HL-60 (cell line): ENCODE data around the gene ZNF248.

Experiments
- DNase-seq, 2 experiments: peaks; one replicate each; pipeline ENCODE4 v3.0.0-alpha.2; 2010 to 2020; ENCODE audit warnings: low read depth in 1 of 2, low spot score in 1 of 2
- H3K27ac ChIP-seq: fragments of 250-450 bp; sonication (Bioruptor Pico); replicated peaks from 2 replicates; pipeline ENCODE4 v1.5.1; 2020; ENCODE audit warnings: mild to moderate bottlenecking, moderate library complexity
- H3K27me3 ChIP-seq: fragments of 250-450 bp; sonication (Bioruptor Pico); 2 replicates; pipeline ENCODE4 v1.5.1; 2021; ENCODE audit warnings: mild to moderate bottlenecking, moderate library complexity; ENCODE audit not compliant: insufficient read depth, poor library complexity, severe bottlenecking
- H3K4me3 ChIP-seq: replicated peaks from 2 replicates; pipeline ENCODE4 v1.5.1; 2011; ENCODE audit warnings: mild to moderate bottlenecking, control low read depth, low read length; ENCODE audit not compliant: insufficient read depth
- CTCF ChIP-seq: IDR thresholded peaks from one replicate; pipeline ENCODE4 v1.5.1; 2011; ENCODE audit warnings: low read length, control low read depth, inconsistent platforms; ENCODE audit not compliant: insufficient read depth
- GABPA ChIP-seq: IDR thresholded peaks from 2 replicates; pipeline ENCODE4 v1.6.1; 2012; ENCODE audit warnings: low read depth
- POLR2AphosphoS5 ChIP-seq: IDR thresholded peaks from 2 replicates; pipeline ENCODE4 v1.6.1; 2012; ENCODE audit warnings: low read depth
- REST ChIP-seq: IDR thresholded peaks from 2 replicates; pipeline ENCODE4 v1.6.1; 2012; ENCODE audit warnings: low read depth; ENCODE audit not compliant: insufficient replicate concordance
- SPI1 ChIP-seq: IDR thresholded peaks from 2 replicates; pipeline ENCODE4 v1.6.1; 2012; ENCODE audit warnings: low read depth, mild to moderate bottlenecking, borderline replicate concordance
- long read RNA-seq: library from polyadenylated mRNA; unstranded; transcript quantifications from one replicate; pipeline ENCODE4 v2.0.0, GENCODE V29; 2020

The ZNF248 gene
- long read RNA-seq, full-length matches to known transcripts: 24 of 94 reads
- long read RNA-seq, partial matches to known transcripts: 13 of 94 reads
- long read RNA-seq, other reads (novel, unspliced or antisense): 57 of 94 reads

GRCh38 chr10:37857287-37858211 lies at the start of gene ZNF248:
Gene ZNF248 (minus strand): TSS chr10:37857610. CDS start chr10:37856310, 1,300 bp downstream.
- Histone ChIP-seq H3K27ac (peak within 1 kb of the TSS; percentile 93), H3K27me3 (no peaks in the 10 kb centered on the region), H3K4me3 (peak within 1 kb of the TSS; percentile 79)
- no peak for TF ChIP-seq CTCF
- peak; percentile 50; the same call in 1 of the 2 replicates for TF ChIP-seq SPI1
- peak; percentile 96 for TF ChIP-seq POLR2AphosphoS5
- TF ChIP-seq REST: peak; percentile 51
- TF ChIP-seq GABPA: no peak
- DNase-seq: peak; percentile 90 to 93

GRCh38 chr10:37906382-37906781 lies 49.0 kb upstream of the ZNF248 start:
- no peak for TF ChIP-seq POLR2AphosphoS5
- no peak for TF ChIP-seq CTCF
- TF ChIP-seq SPI1: no peak
- TF ChIP-seq GABPA: no peak
- TF ChIP-seq REST: no peak
- H3K27ac ChIP-seq: no peak overlapping the region
- H3K4me3 ChIP-seq: no peak overlapping the region
- no peak for DNase-seq
- no peaks in the 10 kb centered on the region for H3K27me3 ChIP-seq

GRCh38 chr10:37896436-37896835 lies 39.0 kb upstream of the ZNF248 start:
- no peak for DNase-seq
- H3K27me3 ChIP-seq: no peaks in the 10 kb centered on the region
- H3K4me3 ChIP-seq: no peak overlapping the region
- no peak overlapping the region for H3K27ac ChIP-seq
- no peak for TF ChIP-seq GABPA
- no peak for TF ChIP-seq REST
- TF ChIP-seq CTCF: no peak
- no peak for TF ChIP-seq POLR2AphosphoS5
- TF ChIP-seq SPI1: no peak
